Ectodermal cell (in vitro differentiated cells): Measurements from ENCODE around the gene RAC2.
"Not testable (repeated sequence)": the region's sequence is repeated elsewhere in the genome, so short reads cannot be mapped to it uniquely, and the experiment has no call there.

Experiments used
- H3K27ac ChIP-seq: 2 replicates; pipeline ENCODE4 v1.7.0; 2013; ENCODE audit warnings: mild to moderate bottlenecking, low read depth, low read length; ENCODE audit not compliant: insufficient read depth, poor library complexity, severe bottlenecking
- H3K27me3 ChIP-seq: 2 replicates; pipeline ENCODE4 v1.7.0; 2013; ENCODE audit warnings: mild to moderate bottlenecking, low read length; ENCODE audit not compliant: insufficient read depth, control insufficient read depth, poor library complexity, severe bottlenecking
- H3K36me3 ChIP-seq: one replicate; pipeline ENCODE4 v1.7.0; 2013; ENCODE audit warnings: low read length; ENCODE audit not compliant: control insufficient read depth, insufficient read depth
- H3K4me1 ChIP-seq: one replicate; pipeline ENCODE4 v1.7.0; 2013; ENCODE audit warnings: low read length; ENCODE audit not compliant: control insufficient read depth, insufficient read depth
- H3K4me3 ChIP-seq: 2 replicates; pipeline ENCODE4 v1.7.0; 2013; ENCODE audit warnings: low read depth, low read length, control low read depth; ENCODE audit not compliant: insufficient read depth
- H3K9me3 ChIP-seq: 2 replicates; pipeline ENCODE4 v1.7.0; 2013; ENCODE audit warnings: mild to moderate bottlenecking, low read length, moderate library complexity; ENCODE audit not compliant: control insufficient read depth
- WGBS, 2 experiments: methylation state at CpG; one replicate each; pipeline ENCODE4 v1.1.7; 2013; ENCODE audit warnings: missing lambda C conversion rate in 2 of 2; 5-methylcytosine and 5-hydroxymethylcytosine counted together

RAC2 gene

GRCh38 chr22:37255558-37256006 is 11.5 kb upstream of the RAC2 start:
- Histone ChIP-seq H3K27me3 (peaks cover 19% of the 10 kb centered on the region), H3K4me1 (peaks cover 3% of the 10 kb centered on the region), H3K27ac (no peak overlapping the region), H3K36me3 (no peaks in the 10 kb centered on the region), H3K4me3 (no peak overlapping the region), H3K9me3 (no peaks in the 10 kb centered on the region)

- WGBS, 2 experiments, result 83 to 94% methylated on average over 4 of the region's 5 CpGs
- H3K27ac ChIP-seq, result no peak overlapping the region
- H3K4me3 ChIP-seq, result no peak overlapping the region
- H3K9me3 ChIP-seq, result no peaks in the 10 kb centered on the region
- H3K4me1 ChIP-seq, result peaks cover 3% of the 10 kb centered on the region
- H3K27me3 ChIP-seq, result peaks cover 11% of the 10 kb centered on the region
- no peaks in the 10 kb centered on the region for H3K36me3 ChIP-seq
Observed at GRCh38 chr22:37254867-37255233, 10.8 kb upstream of the RAC2 start.

- Histone ChIP-seq H3K4me1 (peaks cover 3% of the 10 kb centered on the region), H3K27me3 (peaks cover 6% of the 10 kb centered on the region), H3K36me3 (no peaks in the 10 kb centered on the region), H3K4me3 (no peak overlapping the region), H3K9me3 (no peaks in the 10 kb centered on the region), H3K27ac (no peak overlapping the region)
- 91 to 96% methylated on average over 5 of the region's 5 CpGs for WGBS, 2 experiments
Observed at GRCh38 chr22:37254209-37254866, 10.3 kb upstream of the RAC2 start.

GRCh38 chr22:37253126-37253660 is 9.1 kb upstream of the RAC2 start:
- Histone ChIP-seq H3K36me3 (no peaks in the 10 kb centered on the region), H3K27me3 (no peaks in the 10 kb centered on the region), H3K4me3 (no peak overlapping the region), H3K27ac (no peak overlapping the region), H3K9me3 (no peaks in the 10 kb centered on the region), H3K4me1 (no peaks in the 10 kb centered on the region)
- WGBS, 2 experiments, result 53 to 61% methylated on average over 7 of the region's 7 CpGs

GRCh38 chr22:37251836-37252235 is 7.8 kb upstream of the RAC2 start:
- H3K27me3 ChIP-seq, H3K9me3 ChIP-seq, H3K27ac ChIP-seq, H3K4me3 ChIP-seq, H3K4me1 ChIP-seq, H3K36me3 ChIP-seq: not testable (repeated sequence)
- WGBS, 2 experiments, result 90 to 91% methylated on average over 8 of the region's 8 CpGs

GRCh38 chr22:37249986-37250385 is 5.9 kb upstream of the RAC2 start:
- WGBS, 2 experiments, result 91% methylated on average over 12 of the region's 12 CpGs
- H3K27me3 ChIP-seq, result no peaks in the 10 kb centered on the region
- no peaks in the 10 kb centered on the region for H3K4me1 ChIP-seq
- H3K36me3 ChIP-seq, result no peaks in the 10 kb centered on the region
- H3K27ac ChIP-seq, result no peak overlapping the region
- H3K4me3 ChIP-seq, result no peak overlapping the region
- H3K9me3 ChIP-seq, result no peaks in the 10 kb centered on the region

- Histone ChIP-seq H3K9me3 (no peaks in the 10 kb centered on the region), H3K4me3 (no peak overlapping the region), H3K36me3 (no peaks in the 10 kb centered on the region), H3K27ac (no peak overlapping the region), H3K4me1 (no peaks in the 10 kb centered on the region), H3K27me3 (no peaks in the 10 kb centered on the region)
- 85 to 89% methylated on average over 6 of the region's 6 CpGs for WGBS, 2 experiments
Observed at GRCh38 chr22:37248251-37248650, 4.2 kb upstream of the RAC2 start.

- WGBS, 2 experiments, result 91 to 96% methylated on average over 3 of the region's 6 CpGs
- H3K4me3 ChIP-seq, result no peak overlapping the region
Observed at GRCh38 chr22:37245740-37246139, 1.7 kb upstream of the RAC2 start.

GRCh38 chr22:37244922-37245722 is 1.1 kb upstream of the RAC2 start:
- Histone ChIP-seq H3K9me3 (no peaks in the 10 kb centered on the region), H3K36me3 (no peaks in the 10 kb centered on the region), H3K27me3 (no peaks in the 10 kb centered on the region), H3K4me1 (peaks cover 5% of the 10 kb centered on the region), H3K27ac (no peak overlapping the region), H3K4me3 (no peak overlapping the region)
- 80 to 82% methylated on average over 22 of the region's 22 CpGs for WGBS, 2 experiments

More at GRCh38 chr22:37245740-37246139, 1.7 kb upstream of the RAC2 start:
- Histone ChIP-seq H3K27ac (no peak overlapping the region), H3K27me3 (no peaks in the 10 kb centered on the region), H3K9me3 (no peaks in the 10 kb centered on the region), H3K4me1 (peaks cover 5% of the 10 kb centered on the region), H3K36me3 (no peaks in the 10 kb centered on the region)

- no peaks in the 10 kb centered on the region for H3K36me3 ChIP-seq
- no peak overlapping the region for H3K4me3 ChIP-seq
- 84% methylated on average over 11 of the region's 12 CpGs for WGBS, 2 experiments
- H3K27me3 ChIP-seq, result no peaks in the 10 kb centered on the region
- no peaks in the 10 kb centered on the region for H3K9me3 ChIP-seq
- H3K27ac ChIP-seq, result no peak overlapping the region
- H3K4me1 ChIP-seq, result peaks cover 5% of the 10 kb centered on the region
Observed at GRCh38 chr22:37243402-37244113, 511 bp downstream of the RAC2 start.
